Stomach (tissue), 4 donors: ENCODE results near the gene DOCK4.
"Not testable (repeated sequence)": the region's sequence is repeated elsewhere in the genome, so short reads cannot be mapped to it uniquely, and the experiment has no call there.

Source experiments
- EP300 ChIP-seq: sonication (generic); formaldehyde crosslinking; IDR thresholded peaks from one replicate; pipeline ENCODE4 v1.6.1; 2017; ENCODE audit warnings: antibody characterized with exemption
- POLR2AphosphoS5 ChIP-seq, 3 donors: sonication (generic); formaldehyde crosslinking; IDR thresholded peaks; one replicate each; pipeline ENCODE4 v1.6.1; 2016; ENCODE audit warnings: antibody characterized with exemption in 3 of 3
- TF ChIP-seq, protein P1 (sequence below), 7 experiments: fragments of 450-650 bp in 4 of 7; fragments of 200-600 bp in 3 of 7; sonication (generic) in 3 of 7; IDR thresholded peaks; one replicate each; pipeline ENCODE4 v1.5.1; 2016 to 2019; ENCODE audit warnings: antibody characterized with exemption in 7 of 7, control low read depth in 2 of 7, mild to moderate bottlenecking in 1 of 7

DNA sequence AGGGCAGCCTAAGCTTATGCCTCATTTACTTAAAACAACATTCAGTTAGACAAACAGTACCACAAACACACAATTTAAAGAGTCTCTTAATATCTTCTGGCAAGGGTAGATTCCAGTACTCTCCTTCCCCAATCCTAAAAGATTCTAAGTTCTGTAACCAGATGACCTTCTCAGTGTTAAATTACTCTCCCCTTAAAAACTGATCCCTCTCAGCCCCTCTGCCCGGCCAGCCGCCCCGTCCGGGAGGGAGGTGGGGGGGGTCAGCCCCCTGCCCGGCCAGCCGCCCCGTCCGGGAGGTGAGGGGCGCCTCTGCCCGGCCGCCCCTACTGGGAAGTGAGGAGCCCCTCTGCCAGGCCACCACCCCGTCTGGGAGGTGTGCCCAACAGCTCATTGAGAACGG is 78.2 kb downstream of the DOCK4 start:
- not testable (repeated sequence) for TF ChIP-seq EP300; POLR2AphosphoS5 (IDR thresholded peaks at IDR 0.05)
- TF ChIP-seq, protein P1, sequence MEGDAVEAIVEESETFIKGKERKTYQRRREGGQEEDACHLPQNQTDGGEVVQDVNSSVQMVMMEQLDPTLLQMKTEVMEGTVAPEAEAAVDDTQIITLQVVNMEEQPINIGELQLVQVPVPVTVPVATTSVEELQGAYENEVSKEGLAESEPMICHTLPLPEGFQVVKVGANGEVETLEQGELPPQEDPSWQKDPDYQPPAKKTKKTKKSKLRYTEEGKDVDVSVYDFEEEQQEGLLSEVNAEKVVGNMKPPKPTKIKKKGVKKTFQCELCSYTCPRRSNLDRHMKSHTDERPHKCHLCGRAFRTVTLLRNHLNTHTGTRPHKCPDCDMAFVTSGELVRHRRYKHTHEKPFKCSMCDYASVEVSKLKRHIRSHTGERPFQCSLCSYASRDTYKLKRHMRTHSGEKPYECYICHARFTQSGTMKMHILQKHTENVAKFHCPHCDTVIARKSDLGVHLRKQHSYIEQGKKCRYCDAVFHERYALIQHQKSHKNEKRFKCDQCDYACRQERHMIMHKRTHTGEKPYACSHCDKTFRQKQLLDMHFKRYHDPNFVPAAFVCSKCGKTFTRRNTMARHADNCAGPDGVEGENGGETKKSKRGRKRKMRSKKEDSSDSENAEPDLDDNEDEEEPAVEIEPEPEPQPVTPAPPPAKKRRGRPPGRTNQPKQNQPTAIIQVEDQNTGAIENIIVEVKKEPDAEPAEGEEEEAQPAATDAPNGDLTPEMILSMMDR (IDR thresholded peaks at IDR 0.05) = not testable (repeated sequence)
